HG03045 (cell line): Measurements from ENCODE around the gene DERA.
"Not testable (repeated sequence)": the region's sequence is repeated elsewhere in the genome, so short reads cannot be mapped to it uniquely, and the experiment has no call there.

Source experiments
- ATAC-seq: cut with Tn5 transposase; IDR thresholded peaks from one replicate; pipeline ENCODE4 v1.9.1; 2021; ENCODE audit warnings: mild to moderate bottlenecking, moderate library complexity; ENCODE audit not compliant: unreplicated experiment

DERA gene

DNA sequence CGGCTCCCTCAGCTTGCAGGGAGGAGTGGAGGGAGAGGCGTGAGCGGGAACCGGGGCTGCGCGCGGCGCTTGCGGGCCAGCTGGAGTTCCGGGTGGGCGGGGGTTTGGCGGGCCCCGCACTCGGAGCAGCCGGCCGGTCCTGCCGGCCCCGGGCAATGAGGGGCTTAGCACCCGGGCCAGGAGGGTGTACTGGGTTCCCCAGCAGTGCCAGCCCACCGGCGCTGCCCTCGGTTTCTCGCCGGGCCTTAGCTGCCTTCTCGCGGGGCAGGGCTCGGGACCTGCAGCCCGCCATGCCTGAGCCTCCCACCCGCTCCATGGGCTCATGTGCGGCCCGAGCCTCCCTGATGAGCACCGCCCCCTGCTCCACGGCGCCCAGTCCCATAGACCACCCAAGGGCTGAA lies 146.2 kb downstream of the DERA start:
- ATAC-seq, result not testable (repeated sequence)

DNA sequence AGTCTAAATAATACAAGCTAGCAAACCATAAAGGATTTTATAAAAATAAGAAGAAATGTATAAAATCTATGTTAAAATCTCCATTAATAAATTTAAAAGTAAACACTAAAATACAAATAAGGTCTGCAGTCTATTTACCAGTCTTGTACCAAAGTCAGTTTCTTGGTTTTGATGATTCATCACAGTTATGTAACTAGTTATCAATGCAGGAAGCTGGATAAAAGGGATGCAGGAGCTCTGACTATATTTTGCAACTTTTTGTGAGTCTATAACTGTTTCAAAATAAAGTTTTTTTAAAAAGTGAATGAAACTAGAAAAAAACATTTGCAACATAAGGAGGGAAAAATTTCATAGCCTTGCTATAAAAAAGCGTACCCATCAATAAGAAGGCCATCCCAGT lies 151.5 kb downstream of the DERA start:
- ATAC-seq, result no peak

DNA sequence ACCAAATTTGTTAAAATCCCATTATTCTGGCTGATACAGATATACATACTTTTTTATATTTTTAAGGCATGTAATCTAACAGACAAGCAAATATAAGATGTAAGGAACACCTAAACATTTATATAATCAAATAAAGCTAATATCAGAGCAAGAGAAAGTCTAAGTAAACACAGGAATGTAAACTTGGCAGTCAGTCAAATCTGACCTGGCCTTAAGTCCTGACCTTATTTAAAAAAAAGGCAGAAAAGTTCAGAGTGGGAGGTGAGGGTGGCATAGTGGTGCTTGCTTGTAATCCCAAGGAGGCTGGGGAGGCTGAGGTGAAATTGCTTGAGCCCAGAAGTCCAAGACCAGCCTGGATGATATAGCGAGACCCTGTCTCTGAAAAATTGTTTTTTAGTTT lies 152.6 kb downstream of the DERA start:
- ATAC-seq, result no peak

DNA sequence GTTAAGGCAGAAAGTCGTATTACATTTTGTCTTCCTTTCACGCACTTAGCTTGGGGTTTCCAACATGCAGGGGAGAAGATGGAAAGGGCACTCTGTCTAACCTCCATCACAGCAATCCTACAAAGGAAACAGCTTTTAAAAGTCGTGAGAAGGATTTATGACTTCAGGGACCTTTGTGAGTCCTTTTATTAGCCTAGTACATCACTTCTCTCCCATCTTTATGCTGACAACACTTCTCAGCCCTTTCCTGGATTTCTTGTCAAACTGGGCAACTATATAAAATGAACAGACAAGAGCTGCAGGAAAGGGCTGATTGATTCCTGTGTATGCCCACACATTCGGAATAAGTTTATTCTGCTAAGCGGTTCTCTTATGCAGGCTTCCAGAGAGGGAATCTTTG lies 159.0 kb downstream of the DERA start:
- ATAC-seq, result no peak

DNA sequence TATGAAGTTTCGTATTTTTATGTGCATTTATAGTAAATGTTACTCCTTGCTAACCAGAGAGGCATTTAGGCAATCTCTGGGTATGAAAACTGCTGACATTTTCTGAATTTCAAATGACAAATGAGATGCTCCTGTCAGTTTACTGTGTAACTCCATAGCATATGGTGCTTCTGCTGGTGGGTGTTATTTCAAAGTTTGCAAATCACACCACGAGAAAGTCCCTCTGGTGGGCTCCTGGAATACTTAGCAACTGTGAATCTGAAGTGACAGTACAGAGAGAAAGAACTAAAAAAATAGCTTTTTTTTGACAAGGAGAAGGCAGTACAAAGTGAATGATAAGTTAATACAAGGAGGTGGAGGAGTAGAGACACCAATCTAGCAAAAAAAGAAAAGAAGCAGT lies 161.5 kb downstream of the DERA start:
- ATAC-seq, result no peak

DNA sequence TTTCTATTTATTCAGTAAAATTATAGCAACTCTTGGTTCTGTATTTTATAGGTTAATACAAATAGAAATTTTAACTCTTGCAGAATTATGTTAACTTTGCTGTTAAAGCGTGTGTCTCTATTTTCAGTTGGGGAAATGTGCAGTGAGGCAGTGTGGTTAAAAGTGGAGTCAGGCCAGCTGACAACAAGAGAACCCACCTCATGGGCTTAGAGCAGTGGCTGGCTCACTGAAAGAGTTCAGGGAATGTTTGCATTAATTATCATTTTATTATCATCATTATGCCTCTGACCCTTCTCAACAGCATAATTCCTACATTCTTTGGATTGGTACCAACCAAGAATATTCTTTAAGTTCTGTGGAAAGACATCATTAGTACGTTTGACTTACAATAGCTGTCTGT lies 163.8 kb downstream of the DERA start:
- ATAC-seq, result no peak

DNA sequence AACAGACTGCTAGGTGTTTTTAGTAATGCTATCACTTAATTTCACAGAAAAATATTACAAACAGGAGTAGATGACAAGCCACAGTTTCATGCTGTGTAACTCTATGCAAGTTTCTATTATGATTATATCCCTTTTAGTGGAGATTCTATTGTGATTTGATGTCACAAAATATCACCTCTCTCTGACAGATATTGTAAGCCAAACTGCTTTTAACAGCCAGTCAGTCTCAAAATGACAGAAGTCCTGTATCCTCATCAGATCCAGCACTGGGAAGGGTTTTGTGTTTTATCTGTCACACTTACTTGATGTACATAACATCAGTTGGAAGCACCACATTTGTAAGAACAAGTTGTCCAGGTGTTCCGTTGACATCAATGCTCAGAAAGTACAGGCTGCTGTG lies 164.8 kb downstream of the DERA start:
- ATAC-seq, result no peak

DNA sequence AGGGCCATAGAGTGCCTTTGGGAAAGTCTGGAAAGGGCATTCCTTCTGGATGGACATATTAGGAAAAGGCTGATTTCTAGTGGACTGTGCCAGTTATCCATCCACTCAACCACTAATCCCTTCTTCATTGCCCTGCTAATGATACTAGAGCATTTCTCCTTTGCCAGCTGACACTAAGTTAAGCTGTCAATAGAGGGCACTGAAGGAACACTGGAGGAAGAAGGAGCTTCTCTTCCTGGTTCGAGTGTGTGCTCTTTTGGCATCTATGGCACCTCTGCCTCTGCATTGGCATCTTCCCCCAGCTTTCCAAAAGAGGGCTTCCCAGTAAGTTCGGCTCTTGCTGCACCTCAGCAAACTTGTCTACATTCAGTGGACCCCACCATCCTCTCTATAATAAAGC lies 165.4 kb downstream of the DERA start:
- ATAC-seq, result no peak

DNA sequence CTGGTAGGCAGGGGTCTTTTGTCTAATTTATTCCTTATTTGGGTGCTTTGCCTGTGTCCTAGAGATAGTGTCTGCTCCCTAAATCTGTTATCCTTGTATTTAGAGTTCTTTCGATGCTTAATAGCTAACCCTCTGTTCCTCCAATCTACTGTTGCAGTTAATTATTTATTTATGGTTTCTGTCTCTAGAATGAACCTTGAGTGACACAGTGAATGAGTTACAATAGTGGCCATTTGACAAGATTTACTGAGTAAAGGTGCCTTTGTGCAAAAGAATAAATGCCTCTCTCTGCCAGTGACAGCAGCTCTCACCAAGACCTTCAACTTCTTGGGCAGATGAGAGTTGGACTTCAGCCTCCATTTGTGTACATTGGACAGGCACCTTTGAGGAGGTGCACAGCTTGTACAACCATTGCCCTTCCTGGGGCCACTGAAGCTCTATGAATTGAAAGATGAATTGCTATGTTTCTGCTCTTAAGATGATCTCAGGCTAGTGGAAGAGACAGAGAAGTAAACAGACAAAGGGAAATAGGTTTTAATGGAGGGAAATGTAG lies 165.9 kb downstream of the DERA start:
- no peak for ATAC-seq

DNA sequence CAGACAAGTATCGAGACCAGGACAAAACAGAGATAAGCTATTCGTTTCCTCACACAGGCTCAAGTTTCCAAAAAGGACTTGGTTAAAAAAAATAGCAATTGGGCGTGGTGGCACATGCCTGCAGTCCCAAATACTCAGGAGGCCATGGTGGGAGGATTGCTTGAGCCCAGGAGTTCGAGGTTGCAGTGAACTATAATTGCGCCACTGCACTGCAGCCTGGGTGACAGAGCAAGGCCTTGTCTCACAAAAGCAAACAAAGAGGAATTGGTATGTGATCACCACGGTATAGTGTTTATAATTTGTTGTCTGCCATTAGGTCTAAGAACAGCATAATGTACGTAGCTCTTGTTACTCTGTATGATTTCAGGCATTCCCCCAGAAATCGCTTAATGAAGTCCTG lies 175.3 kb downstream of the DERA start:
- no peak for ATAC-seq

DNA sequence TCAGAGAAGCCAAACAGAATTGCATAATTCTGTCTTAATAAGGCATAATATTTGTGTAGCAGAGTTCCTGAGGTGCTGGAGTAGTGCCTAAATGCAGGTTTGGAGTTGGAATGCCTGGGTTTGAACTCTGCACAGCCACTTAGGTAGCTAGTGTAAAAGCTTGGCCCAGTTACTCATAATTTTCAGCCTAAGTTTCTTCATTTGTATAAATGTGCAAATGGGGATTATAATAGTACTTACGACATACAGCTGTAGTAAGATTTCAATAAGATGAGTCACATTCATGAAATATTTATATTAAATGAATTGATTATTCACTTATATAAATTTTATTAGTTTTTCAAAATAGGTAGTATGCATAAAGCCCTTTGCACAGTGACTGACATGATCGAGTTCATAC lies 175.8 kb downstream of the DERA start:
- ATAC-seq, result no peak
